Spleen (tissue), 11 donors: Measurements from ENCODE around the gene MYPOP. TPM values are rescaled to one million over a fixed set of nuclear protein-coding genes. Genes with fewer than 3 reads are reported as not detected.

Experiments used
- DNase-seq: peaks from one replicate; pipeline ENCODE4 v3.0.0-alpha.2; 2020
- H3K27ac ChIP-seq, 8 donors: fragments of 200-600 bp; sonication (generic) in 7 of 8; 1 replicate in 4 of 8; 2 replicates in 4 of 8; pipeline versions ENCODE4 v1.5.0 to v1.8.0; 2016 to 2021; ENCODE audit warnings: inconsistent platforms in 4 of 8, mild to moderate bottlenecking in 4 of 8, moderate library complexity in 1 of 8
- H3K27me3 ChIP-seq, 7 donors: fragments of 200-600 bp; sonication (generic) in 6 of 7; replicated peaks in 1 of 7; 1 replicate in 4 of 7; 2 replicates in 3 of 7; pipeline versions ENCODE4 v1.5.0 to v1.8.0; 2016 to 2021; ENCODE audit warnings: inconsistent platforms in 3 of 7, mild to moderate bottlenecking in 1 of 7
- H3K36me3 ChIP-seq, 6 donors: fragments of 200-600 bp; sonication (generic) in 5 of 6; 1 replicate in 4 of 6; 2 replicates in 2 of 6; pipeline versions ENCODE4 v1.5.0 to v1.8.0; 2016 to 2021; ENCODE audit warnings: inconsistent platforms in 2 of 6
- H3K4me1 ChIP-seq, 6 donors: fragments of 200-600 bp; sonication (generic) in 5 of 6; 1 replicate in 3 of 6; 2 replicates in 3 of 6; pipeline versions ENCODE4 v1.5.0 to v1.8.0; 2016 to 2021; ENCODE audit warnings: inconsistent platforms in 3 of 6
- H3K4me3 ChIP-seq, 8 donors: fragments of 200-600 bp; sonication (generic) in 7 of 8; 1 replicate in 4 of 8; 2 replicates in 4 of 8; pipeline versions ENCODE4 v1.5.0 to v1.8.0; 2016 to 2021; ENCODE audit warnings: inconsistent platforms in 4 of 8, mild to moderate bottlenecking in 4 of 8, moderate library complexity in 2 of 8
- H3K9me3 ChIP-seq, 8 donors: fragments of 200-600 bp; sonication (generic) in 7 of 8; 1 replicate in 4 of 8; 2 replicates in 4 of 8; pipeline versions ENCODE4 v1.5.0 to v1.8.0; 2016 to 2021; ENCODE audit warnings: inconsistent platforms in 4 of 8
- POLR2A ChIP-seq, 3 donors: fragments of 450-650 bp; IDR thresholded peaks; one replicate each; pipeline ENCODE4 v1.5.1; 2017; ENCODE audit warnings: antibody characterized with exemption in 3 of 3, mild to moderate bottlenecking in 1 of 3
- POLR2AphosphoS5 ChIP-seq, 3 donors: sonication (generic); formaldehyde crosslinking; IDR thresholded peaks; one replicate each; pipeline ENCODE4 v1.5.1; 2017; ENCODE audit warnings: antibody characterized with exemption in 3 of 3
- WGBS, 5 donors: extraction: QIAGEN DNeasy Blood & Tissue Kit in 3 of 5; methylation state at CpG; one replicate each; pipeline versions ENCODE4 v1.1.5 to v1.1.7; 2013 to 2018; 5-methylcytosine and 5-hydroxymethylcytosine counted together
- intact Hi-C: fragments of 100-400 bp; cut with DNase I; formaldehyde crosslinking; loops from one replicate; pipeline ENCODE4 v1.15.0; 2023; ENCODE audit warnings: low total_unique reads
- polyA plus RNA-seq, 3 donors: library from polyadenylated mRNA; stranded (reverse); fragments of 200-250 nt; gene quantifications; one replicate each; pipeline ENCODE4 v1.2.1, GENCODE V29; 2013
- total RNA-seq, 7 donors: library from RNA; depleted of rRNA in 3 of 7; stranded (reverse); fragments of >200 nt in 3 of 7; fragmentation: NEBNext Ultra II Directional in 4 of 7; extraction: Animal tissue kit (Norgen Biotek cat#: 25700) in 4 of 7; gene quantifications; one replicate each; pipeline versions ENCODE4 v1.1.0 to v1.2.1, GENCODE V29; 2016 to 2021
- TF ChIP-seq, protein P1 (sequence below), 11 experiments: fragments of 200-600 bp in 7 of 11; fragments of 450-650 bp in 4 of 11; sonication (generic) in 4 of 11; IDR thresholded peaks in 8 of 11; conservative IDR thresholded peaks in 3 of 11; 1 replicate in 7 of 11; 2 replicates in 4 of 11; pipeline versions ENCODE4 v1.4.0 to v1.8.0; 2016 to 2021; ENCODE audit warnings: antibody characterized with exemption in 11 of 11, inconsistent platforms in 4 of 11, mild to moderate bottlenecking in 1 of 11
- donor health status: healthy with polysubstance abuse.
- donor health status: DM: no; HTN: no; CAD: no; lungs with moderate emphysema.
- donor health status: DM: no; HTN: no; CAD: no.
- donor health status: Bipolar disorder and iron deficiency.
- donor health status: healthy.
- donor health status: DM: no; HTN: no; CAD: no.
- donor health status: DM: yes; HTN: yes; CAD: no.

MYPOP gene
- total and polyA plus RNA-seq, 10 donors = 5.1 to 13.2 (median 9.5) TPM

DNA sequence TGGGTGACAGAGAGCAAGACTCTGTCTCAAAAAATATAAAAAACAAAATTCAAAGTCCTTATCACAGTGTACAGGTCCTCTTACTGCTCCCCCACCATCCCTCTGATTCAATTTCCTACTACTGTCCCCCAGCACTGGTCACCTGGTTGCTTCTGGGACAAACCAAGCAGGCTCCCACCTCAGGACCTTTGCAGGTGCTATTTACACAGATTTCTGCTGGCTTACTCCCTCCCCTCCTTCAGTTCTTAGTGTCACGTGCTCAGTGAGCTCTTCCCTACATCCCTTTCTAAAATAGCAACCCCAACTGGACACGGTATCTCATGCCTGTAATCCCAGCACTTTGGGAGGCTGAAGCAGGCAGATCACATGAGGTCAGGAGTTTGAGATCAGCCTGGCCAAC is 22.4 kb downstream of the MYPOP start:
- WGBS, 5 donors = 81 to 92% (median 86%) methylated on average over 2 of the region's 2 CpGs
- Histone ChIP-seq H3K27ac (no peak overlapping the region), H3K9me3 (no peaks in the 10 kb centered on the region), H3K4me3 (no peak overlapping the region), H3K36me3 (peaks cover 0 to 18% (median 9%) of the 10 kb centered on the region in 6 donors), H3K4me1 (peaks cover 21 to 49% (median 40%) of the 10 kb centered on the region in 6 donors), H3K27me3 (peaks cover 0 to 46% (median 6%) of the 10 kb centered on the region in 7 donors)
- TF ChIP-seq, protein P1, sequence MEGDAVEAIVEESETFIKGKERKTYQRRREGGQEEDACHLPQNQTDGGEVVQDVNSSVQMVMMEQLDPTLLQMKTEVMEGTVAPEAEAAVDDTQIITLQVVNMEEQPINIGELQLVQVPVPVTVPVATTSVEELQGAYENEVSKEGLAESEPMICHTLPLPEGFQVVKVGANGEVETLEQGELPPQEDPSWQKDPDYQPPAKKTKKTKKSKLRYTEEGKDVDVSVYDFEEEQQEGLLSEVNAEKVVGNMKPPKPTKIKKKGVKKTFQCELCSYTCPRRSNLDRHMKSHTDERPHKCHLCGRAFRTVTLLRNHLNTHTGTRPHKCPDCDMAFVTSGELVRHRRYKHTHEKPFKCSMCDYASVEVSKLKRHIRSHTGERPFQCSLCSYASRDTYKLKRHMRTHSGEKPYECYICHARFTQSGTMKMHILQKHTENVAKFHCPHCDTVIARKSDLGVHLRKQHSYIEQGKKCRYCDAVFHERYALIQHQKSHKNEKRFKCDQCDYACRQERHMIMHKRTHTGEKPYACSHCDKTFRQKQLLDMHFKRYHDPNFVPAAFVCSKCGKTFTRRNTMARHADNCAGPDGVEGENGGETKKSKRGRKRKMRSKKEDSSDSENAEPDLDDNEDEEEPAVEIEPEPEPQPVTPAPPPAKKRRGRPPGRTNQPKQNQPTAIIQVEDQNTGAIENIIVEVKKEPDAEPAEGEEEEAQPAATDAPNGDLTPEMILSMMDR (IDR thresholded peaks at IDR 0.05 in 8 of 11, conservative IDR thresholded peaks at IDR 0.05 in 3 of 11) = no peak
- no peak for TF ChIP-seq POLR2AphosphoS5 (IDR thresholded peaks at IDR 0.05)
- no peak for TF ChIP-seq POLR2A (IDR thresholded peaks at IDR 0.05)
- intact Hi-C loops = no loop called here
- DNase-seq = no peak

DNA sequence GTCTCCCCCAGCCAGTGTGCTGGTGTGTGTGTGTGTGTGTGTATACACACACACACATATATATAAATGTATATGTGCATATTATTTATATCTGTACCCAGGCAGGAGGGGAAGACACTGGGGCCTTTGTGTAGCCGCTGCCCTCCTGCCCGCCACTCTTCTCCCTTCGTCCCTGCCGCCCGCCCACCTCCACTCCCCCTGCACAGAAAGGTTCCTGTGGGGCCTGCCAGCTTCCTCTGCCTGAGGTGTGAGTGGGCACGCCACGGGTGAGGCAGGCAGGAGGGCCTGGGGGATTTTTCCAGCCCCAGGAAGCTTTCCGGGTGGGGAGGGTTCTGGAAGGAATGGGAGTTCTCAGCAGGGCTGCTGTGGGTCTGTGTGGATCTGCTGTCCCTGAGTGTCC is 23.4 kb downstream of the MYPOP start:
- WGBS, 5 donors = 44 to 66% (median 48%) methylated on average over 8 of the region's 8 CpGs
- Histone ChIP-seq H3K27me3 (peaks cover 0 to 52% (median 6%) of the 10 kb centered on the region in 7 donors), H3K27ac (no peak overlapping the region), H3K4me3 (no peak overlapping the region), H3K9me3 (no peaks in the 10 kb centered on the region), H3K36me3 (peaks cover 0 to 10% (median 2%) of the 10 kb centered on the region in 6 donors), H3K4me1 (peaks cover 12 to 40% (median 31%) of the 10 kb centered on the region in 6 donors)
- no peak for DNase-seq
- intact Hi-C loops = no loop called here
- TF ChIP-seq, protein P1 (IDR thresholded peaks at IDR 0.05 in 8 of 11, conservative IDR thresholded peaks at IDR 0.05 in 3 of 11) = no peak
- no peak for TF ChIP-seq POLR2A (IDR thresholded peaks at IDR 0.05)
- TF ChIP-seq POLR2AphosphoS5 (IDR thresholded peaks at IDR 0.05) = no peak

DNA sequence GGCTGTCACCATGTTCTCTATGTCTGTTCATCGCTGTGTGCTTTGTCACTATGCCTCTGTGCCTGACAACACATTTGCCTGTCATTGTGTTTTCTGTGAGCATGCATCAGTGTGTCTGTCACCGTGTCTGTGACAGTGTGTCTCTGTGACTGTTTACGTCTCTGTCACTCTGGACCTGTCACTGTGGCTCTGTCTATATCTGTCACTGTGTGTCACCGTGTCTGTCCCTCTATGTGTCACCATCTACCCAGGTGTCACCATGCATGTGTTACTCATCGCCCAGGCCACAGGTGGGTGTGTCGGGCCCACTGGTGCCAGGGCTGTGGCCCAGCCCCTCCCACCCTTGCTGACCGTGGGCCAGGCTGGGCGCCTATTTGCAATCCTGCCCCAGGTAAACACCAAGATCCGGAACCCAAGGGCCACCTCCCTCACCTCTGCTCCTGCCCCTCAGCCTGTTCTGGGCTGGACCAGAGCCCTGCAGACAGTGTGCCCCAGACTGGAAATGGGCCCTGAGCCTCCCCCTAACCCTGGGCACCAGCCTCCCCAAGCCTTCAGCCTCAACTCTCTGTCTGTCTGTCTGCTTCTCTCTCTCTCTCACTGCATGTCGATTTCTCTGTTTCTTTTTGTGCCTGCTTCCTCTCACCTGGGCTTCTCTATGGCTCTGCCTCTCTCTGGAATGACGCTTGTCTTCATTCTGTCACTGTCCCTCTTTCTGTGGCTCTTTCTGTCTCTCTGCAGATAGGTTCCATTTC is 24.2 kb downstream of the MYPOP start:
- intact Hi-C loops = no loop called here
- no peak for DNase-seq
- H3K27ac ChIP-seq = no peak overlapping the region
- TF ChIP-seq POLR2AphosphoS5 (IDR thresholded peaks at IDR 0.05) = no peak
- TF ChIP-seq POLR2A (IDR thresholded peaks at IDR 0.05) = no peak
- TF ChIP-seq, protein P1 (IDR thresholded peaks at IDR 0.05 in 8 of 11, conservative IDR thresholded peaks at IDR 0.05 in 3 of 11) = no peak
- H3K36me3 ChIP-seq = peaks cover 0 to 6% (median 0%) of the 10 kb centered on the region in 6 donors
- 75 to 80% (median 76%) methylated on average over 8 to 11 of the region's 11 CpGs for WGBS, 5 donors
- peaks cover 0 to 52% (median 6%) of the 10 kb centered on the region in 7 donors for H3K27me3 ChIP-seq
- H3K4me1 ChIP-seq = peaks cover 4 to 32% (median 23%) of the 10 kb centered on the region in 6 donors
- no peak overlapping the region for H3K4me3 ChIP-seq
- no peaks in the 10 kb centered on the region for H3K9me3 ChIP-seq

DNA sequence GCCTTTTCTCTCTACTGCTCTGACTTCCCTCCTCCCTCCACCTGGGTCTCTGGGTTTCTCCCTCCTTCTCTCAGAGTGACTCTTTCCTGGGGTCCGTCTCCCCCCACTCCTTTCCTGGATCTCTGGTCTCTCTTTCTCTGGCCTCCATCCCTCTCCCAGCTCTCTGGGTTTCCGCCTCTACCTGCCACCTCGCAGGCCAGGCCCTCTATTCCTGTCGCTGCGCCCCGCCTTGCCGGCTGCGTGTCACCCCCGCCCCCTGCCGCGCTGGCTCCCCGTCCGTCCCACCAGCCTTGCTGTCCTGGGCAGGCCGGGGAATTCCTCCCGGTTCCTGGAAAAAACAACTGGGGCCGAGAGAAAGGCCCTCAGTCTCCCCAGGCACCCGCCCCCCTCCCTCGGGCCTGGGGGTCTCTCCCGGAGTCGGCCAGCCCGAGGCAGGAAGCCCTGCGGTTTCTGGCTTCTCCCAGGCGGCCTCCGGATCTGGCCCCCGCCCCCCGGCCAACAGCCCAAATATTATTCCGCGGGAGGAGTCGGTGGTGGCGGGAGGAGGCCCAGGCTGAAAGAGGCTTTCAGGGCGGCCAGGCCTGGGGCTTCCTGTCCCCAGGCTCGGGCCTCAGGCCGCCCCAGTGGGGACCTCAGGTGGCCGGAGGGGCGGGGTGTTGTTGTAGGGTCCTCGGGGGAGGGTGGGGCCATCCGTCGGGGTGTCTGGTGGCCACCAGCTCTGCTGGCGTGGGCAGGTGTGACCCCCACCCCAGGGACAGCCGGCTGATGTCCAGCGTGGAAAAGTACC is 25.8 kb downstream of the MYPOP start:
- intact Hi-C loops = no loop called here
- peak overlapping the region in 4 of 8 donors; percentile 6 to 57 (median 20) for H3K4me3 ChIP-seq
- no peak for DNase-seq
- 4 to 8% (median 4%) methylated on average over 31 to 41 of the region's 41 CpGs for WGBS, 5 donors
- no peaks in the 10 kb centered on the region for H3K36me3 ChIP-seq
- no peaks in the 10 kb centered on the region for H3K9me3 ChIP-seq
- H3K27ac ChIP-seq = peak overlapping the region in 7 of 8 donors; percentile 44 to 78 (median 70)
- peaks cover 0 to 52% (median 6%) of the 10 kb centered on the region in 7 donors for H3K27me3 ChIP-seq
- peaks cover 0 to 17% (median 12%) of the 10 kb centered on the region in 6 donors for H3K4me1 ChIP-seq
- TF ChIP-seq POLR2A (IDR thresholded peaks at IDR 0.05) (no peak), POLR2AphosphoS5 (IDR thresholded peaks at IDR 0.05) (peak in 1 of 3 donors; percentile 40)
